GM18505 (cell line): ENCODE data around the gene AGXT2.
A peak's percentile ranks its signal among the peaks of the same experiment; 100 is the strongest.

Experiments used
- ATAC-seq: cut with Tn5 transposase; IDR thresholded peaks from one replicate; pipeline ENCODE4 v1.9.1; 2021; ENCODE audit not compliant: unreplicated experiment
- POLR2A ChIP-seq: IDR thresholded peaks from 4 replicates; pipeline ENCODE4 v1.6.1; 2011; ENCODE audit warnings: borderline replicate concordance; ENCODE audit not compliant: insufficient read depth, insufficient read length; ENCODE audit errors: extremely low read depth

AGXT2 gene

GRCh38 chr5:35066260-35066795, 18.6 kb upstream of the AGXT2 start:
- no peak for TF ChIP-seq POLR2A
- peak; percentile 89 for ATAC-seq

GRCh38 chr5:35063414-35063813, 15.7 kb upstream of the AGXT2 start:
- ATAC-seq, result no peak
- TF ChIP-seq POLR2A, result no peak

GRCh38 chr5:35061211-35061770, 13.5 kb upstream of the AGXT2 start:
- no peak for TF ChIP-seq POLR2A
- no peak for ATAC-seq

- ATAC-seq, result no peak
- TF ChIP-seq POLR2A, result no peak
Observed at GRCh38 chr5:35060236-35060635, 12.5 kb upstream of the AGXT2 start.

DNA sequence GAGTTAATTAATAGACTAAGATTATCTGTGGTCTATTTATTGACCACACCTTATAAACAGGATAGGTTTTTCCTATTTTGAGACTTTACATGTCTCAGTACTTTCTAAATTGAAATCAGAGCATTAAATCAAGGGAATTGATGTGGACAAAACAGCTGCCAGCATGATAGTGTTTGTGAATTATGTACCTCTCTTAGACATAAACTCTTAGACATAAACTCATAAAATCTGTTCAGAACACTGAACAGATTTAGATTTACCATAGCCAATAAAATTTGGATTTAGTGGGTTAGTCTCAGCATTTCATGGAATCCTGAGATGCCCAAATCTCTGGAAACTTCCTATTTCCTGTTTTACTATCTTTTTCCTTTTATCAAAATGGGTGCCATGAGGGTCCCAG, 11.5 kb upstream of the AGXT2 start:
- no peak for ATAC-seq

GRCh38 chr5:35058374-35058788, 10.6 kb upstream of the AGXT2 start:
- no peak for TF ChIP-seq POLR2A
- peak; percentile 70 for ATAC-seq

More for the DNA sequence above, 11.5 kb upstream of the AGXT2 start:
- no peak for TF ChIP-seq POLR2A

GRCh38 chr5:35056686-35057085, 8.9 kb upstream of the AGXT2 start:
- no peak for TF ChIP-seq POLR2A
- no peak for ATAC-seq

- TF ChIP-seq POLR2A, result no peak
- ATAC-seq, result no peak
Observed at GRCh38 chr5:35052838-35053237, 5.1 kb upstream of the AGXT2 start.

DNA sequence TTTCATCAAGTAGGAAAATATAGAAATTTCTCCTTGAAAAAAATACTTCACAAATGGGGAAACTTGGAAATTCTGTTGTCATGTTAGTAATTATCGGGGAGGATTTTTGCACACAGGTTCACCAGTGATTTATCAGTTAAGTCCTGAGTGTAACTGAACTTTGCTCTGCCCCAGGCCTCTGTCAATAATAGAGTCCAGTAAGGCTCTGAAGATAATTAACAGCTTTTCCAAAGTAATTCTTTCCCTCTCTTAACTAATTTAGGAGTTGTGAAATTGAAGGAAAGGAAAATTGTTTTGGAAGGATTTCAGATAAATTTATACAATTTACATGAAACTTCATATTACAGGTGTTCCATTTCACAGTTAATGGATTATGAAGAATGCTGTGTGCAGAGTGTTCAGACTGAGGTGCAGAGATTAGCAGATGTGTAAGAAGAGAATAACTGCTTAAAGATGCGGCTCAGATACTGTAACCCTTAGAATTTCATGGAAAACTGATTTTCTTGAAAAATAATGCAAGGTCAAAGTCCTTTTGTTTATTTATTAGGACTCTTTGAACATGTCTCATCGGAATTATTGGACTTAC, 2.9 kb upstream of the AGXT2 start:
- ATAC-seq, result no peak
- no peak for TF ChIP-seq POLR2A

- ATAC-seq, result no peak
- no peak for TF ChIP-seq POLR2A
Observed at GRCh38 chr5:35048910-35049309, 1.2 kb upstream of the AGXT2 start.

DNA sequence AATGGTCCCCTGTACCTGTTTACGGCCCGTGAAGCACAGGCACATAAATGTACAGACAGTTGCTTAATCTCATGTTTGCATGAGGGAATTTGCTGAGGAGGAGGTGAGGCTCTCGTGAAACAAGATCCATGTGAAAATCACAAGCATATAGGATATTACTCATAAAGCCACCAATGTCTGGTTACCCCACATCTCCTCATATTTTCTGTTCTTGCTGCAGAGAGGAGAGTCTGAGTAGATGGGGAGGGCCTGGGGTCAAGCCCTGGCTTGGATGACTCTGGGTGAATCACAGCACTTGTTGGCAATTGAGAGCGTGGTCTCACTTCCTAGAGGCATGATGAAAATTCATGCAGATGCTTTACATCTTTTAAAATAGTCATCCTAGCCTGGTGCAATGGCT, 975 bp downstream of the AGXT2 start:
- no peak for ATAC-seq
- no peak for TF ChIP-seq POLR2A

DNA sequence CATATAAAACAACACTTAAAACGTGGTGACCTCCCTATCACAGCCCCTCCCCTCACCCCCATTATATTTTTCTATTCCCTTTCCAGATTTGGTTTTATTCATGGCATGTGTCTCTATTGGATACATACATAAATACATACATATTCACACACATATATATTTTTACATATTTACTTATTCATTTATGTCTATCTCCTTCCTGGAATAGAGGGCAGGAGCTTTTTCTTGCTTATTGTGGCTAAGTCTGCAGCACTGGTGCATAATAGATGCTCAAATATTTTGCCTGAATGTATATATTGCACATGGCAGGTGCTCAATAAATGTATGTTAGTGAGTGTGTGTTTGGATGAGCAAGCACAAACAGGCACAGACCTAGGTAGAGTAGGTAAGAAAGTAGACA, 2.5 kb downstream of the AGXT2 start:
- TF ChIP-seq POLR2A, result no peak
- ATAC-seq, result no peak

DNA sequence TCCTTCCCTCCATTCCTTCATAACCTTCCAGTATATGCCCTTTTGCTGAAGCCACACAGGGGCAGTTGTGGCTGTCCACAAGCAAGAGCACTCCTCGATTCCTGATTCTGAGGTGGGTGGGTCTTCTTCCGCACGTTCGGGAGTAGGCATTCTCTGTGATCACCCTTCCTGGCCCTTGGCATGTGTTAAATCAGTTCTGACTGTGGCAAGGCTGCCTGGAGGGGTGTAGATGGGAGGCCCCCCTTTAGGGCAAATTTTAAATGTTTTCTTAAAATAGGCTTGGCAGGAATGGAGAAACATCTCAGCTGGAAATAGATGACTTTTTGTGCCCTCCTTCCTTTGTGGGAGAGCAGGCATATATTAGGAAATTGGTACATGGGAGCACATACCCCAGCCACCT, 3.1 kb downstream of the AGXT2 start:
- TF ChIP-seq POLR2A, result no peak

GRCh38 chr5:35042781-35043180, 5.0 kb downstream of the AGXT2 start:
- no peak for ATAC-seq

More for the DNA sequence above, 3.1 kb downstream of the AGXT2 start:
- ATAC-seq, result no peak

More at GRCh38 chr5:35042781-35043180, 5.0 kb downstream of the AGXT2 start:
- no peak for TF ChIP-seq POLR2A
